Activated CD4-positive, alpha-beta memory T cell treated with anti-CD3 and anti-CD28 coated beads for 36 hours (primary cell): ENCODE measurements around the gene APOA1. TPM values are rescaled to one million over a fixed set of nuclear protein-coding genes. Genes with fewer than 3 reads are reported as not detected.

Experiments used
- CTCF ChIA-PET: fragments of 350-600 bp; sonication (Branson Sonifier 250); formaldehyde crosslinking; loops from one replicate; lab custom pipeline; 2021; ENCODE audit warnings: antibody characterized with exemption, inconsistent platforms; lab: Charles Lee
- POLR2A ChIA-PET: fragments of 350-600 bp; sonication (Branson Sonifier 250); formaldehyde crosslinking; loops from one replicate; lab custom pipeline; 2021; ENCODE audit warnings: antibody characterized with exemption; lab: Charles Lee
- DNase-seq: peaks from one replicate; pipeline ENCODE4 v3.0.0-alpha.2; 2020
- H3K27ac Mint-ChIP-seq: one replicate; pipeline ENCODE4 v1.8.0; 2021; ENCODE audit warnings: mixed read lengths
- H3K27me3 Mint-ChIP-seq: one replicate; pipeline ENCODE4 v1.8.0; 2021; ENCODE audit warnings: mixed read lengths
- H3K36me3 Mint-ChIP-seq: one replicate; pipeline ENCODE4 v1.8.0; 2021; ENCODE audit warnings: mixed read lengths
- H3K4me1 Mint-ChIP-seq: one replicate; pipeline ENCODE4 v1.8.0; 2021; ENCODE audit warnings: low read depth, mixed read lengths
- H3K4me3 Mint-ChIP-seq: one replicate; pipeline ENCODE4 v1.8.0; 2021; ENCODE audit warnings: mild to moderate bottlenecking, mixed read lengths
- H3K9me3 Mint-ChIP-seq: one replicate; pipeline ENCODE4 v1.8.0; 2021; ENCODE audit warnings: mixed read lengths
- intact Hi-C: fragments of 100-400 bp; cut with micrococcal nuclease; formaldehyde crosslinking; loops from one replicate; pipeline ENCODE4 v1.15.1; 2023
- total RNA-seq, 2 experiments: library from RNA; stranded (reverse); gene quantifications; one replicate each; pipeline ENCODE4 v1.2.3, GENCODE V29; 2021

APOA1 gene
- total RNA-seq, 2 experiments from 2014 or later = 0.24 TPM; not detected in 1

GRCh38 chr11:116833816-116834534 is 3.4 kb downstream of the APOA1 start:
- POLR2A ChIA-PET = interaction anchor here (0.7 kb wide), 1 partner anchor 115 kb away, joined by 3 read pairs; no protein-coding TSS in a partner anchor
- Mint-ChIP-seq H3K27me3 (no peaks in the 10 kb centered on the region), H3K4me3 (no peak overlapping the region), H3K4me1 (peaks cover 12% of the 10 kb centered on the region), H3K36me3 (no peaks in the 10 kb centered on the region), H3K27ac (no peak overlapping the region), H3K9me3 (no peaks in the 10 kb centered on the region)
- intact Hi-C loops = no loop called here
- CTCF ChIA-PET = interaction anchor here (2.0 kb wide), 1 partner anchor 43 kb away, joined by 11 read pairs; the partner anchor contains the start of gene APOA5
- no peak for DNase-seq

GRCh38 chr11:116833491-116833815 is 4.0 kb downstream of the APOA1 start:
- no peak overlapping the region for H3K27ac Mint-ChIP-seq
- no peak for DNase-seq
- H3K36me3 Mint-ChIP-seq = no peaks in the 10 kb centered on the region
- CTCF ChIA-PET = interaction anchor here (2.0 kb wide), 1 partner anchor 43 kb away, joined by 11 read pairs; the partner anchor contains the start of gene APOA5
- no peaks in the 10 kb centered on the region for H3K27me3 Mint-ChIP-seq
- H3K4me1 Mint-ChIP-seq = peaks cover 12% of the 10 kb centered on the region
- intact Hi-C loops = no loop called here
- H3K4me3 Mint-ChIP-seq = no peak overlapping the region
- POLR2A ChIA-PET = interaction anchor here (0.7 kb wide), 1 partner anchor 115 kb away, joined by 3 read pairs; no protein-coding TSS in a partner anchor
- no peaks in the 10 kb centered on the region for H3K9me3 Mint-ChIP-seq

DNA sequence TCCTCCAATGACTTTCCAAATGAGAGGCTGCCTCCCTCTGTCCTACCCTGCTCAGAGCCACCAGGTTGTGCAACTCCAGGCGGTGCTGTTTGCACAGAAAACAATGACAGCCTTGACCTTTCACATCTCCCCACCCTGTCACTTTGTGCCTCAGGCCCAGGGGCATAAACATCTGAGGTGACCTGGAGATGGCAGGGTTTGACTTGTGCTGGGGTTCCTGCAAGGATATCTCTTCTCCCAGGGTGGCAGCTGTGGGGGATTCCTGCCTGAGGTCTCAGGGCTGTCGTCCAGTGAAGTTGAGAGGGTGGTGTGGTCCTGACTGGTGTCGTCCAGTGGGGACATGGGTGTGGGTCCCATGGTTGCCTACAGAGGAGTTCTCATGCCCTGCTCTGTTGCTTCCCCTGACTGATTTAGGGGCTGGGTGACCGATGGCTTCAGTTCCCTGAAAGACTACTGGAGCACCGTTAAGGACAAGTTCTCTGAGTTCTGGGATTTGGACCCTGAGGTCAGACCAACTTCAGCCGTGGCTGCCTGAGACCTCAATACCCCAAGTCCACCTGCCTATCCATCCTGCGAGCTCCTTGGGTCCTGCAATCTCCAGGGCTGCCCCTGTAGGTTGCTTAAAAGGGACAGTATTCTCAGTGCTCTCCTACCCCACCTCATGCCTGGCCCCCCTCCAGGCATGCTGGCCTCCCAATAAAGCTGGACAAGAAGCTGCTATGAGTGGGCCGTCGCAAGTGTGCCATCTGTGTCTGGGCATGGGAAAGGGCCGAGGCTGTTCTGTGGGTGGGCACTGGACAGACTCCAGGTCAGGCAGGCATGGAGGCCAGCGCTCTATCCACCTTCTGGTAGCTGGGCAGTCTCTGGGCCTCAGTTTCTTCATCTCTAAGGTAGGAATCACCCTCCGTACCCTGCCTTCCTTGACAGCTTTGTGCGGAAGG is 4.8 kb downstream of the APOA1 start:
- ChIA-PET POLR2A (interaction anchor here (0.7 kb wide), 1 partner anchor 114 kb away, joined by 3 read pairs; no protein-coding TSS in a partner anchor), CTCF (interaction anchor here (2.0 kb wide), 1 partner anchor 42 kb away, joined by 11 read pairs; the partner anchor contains the start of gene APOA5)
- peaks cover 12% of the 10 kb centered on the region for H3K4me1 Mint-ChIP-seq
- H3K27ac Mint-ChIP-seq = no peak overlapping the region
- H3K9me3 Mint-ChIP-seq = no peaks in the 10 kb centered on the region
- intact Hi-C loops = no loop called here
- H3K4me3 Mint-ChIP-seq = no peak overlapping the region
- H3K36me3 Mint-ChIP-seq = no peaks in the 10 kb centered on the region
- DNase-seq = no peak
- no peaks in the 10 kb centered on the region for H3K27me3 Mint-ChIP-seq

GRCh38 chr11:116831790-116832349 is 5.6 kb downstream of the APOA1 start:
- no peak overlapping the region for H3K4me3 Mint-ChIP-seq
- peaks cover 12% of the 10 kb centered on the region for H3K4me1 Mint-ChIP-seq
- no peaks in the 10 kb centered on the region for H3K36me3 Mint-ChIP-seq
- H3K9me3 Mint-ChIP-seq = no peaks in the 10 kb centered on the region
- DNase-seq = no peak
- H3K27me3 Mint-ChIP-seq = no peaks in the 10 kb centered on the region
- CTCF ChIA-PET = no interaction called here
- no peak overlapping the region for H3K27ac Mint-ChIP-seq
- POLR2A ChIA-PET = no interaction called here
- intact Hi-C loops = no loop called here

- H3K36me3 Mint-ChIP-seq = no peaks in the 10 kb centered on the region
- H3K4me3 Mint-ChIP-seq = no peak overlapping the region
- no peak for DNase-seq
- H3K27me3 Mint-ChIP-seq = no peaks in the 10 kb centered on the region
- no peaks in the 10 kb centered on the region for H3K9me3 Mint-ChIP-seq
- intact Hi-C loops = no loop called here
- peaks cover 4% of the 10 kb centered on the region for H3K4me1 Mint-ChIP-seq
- ChIA-PET POLR2A (no interaction called here), CTCF (no interaction called here)
- no peak overlapping the region for H3K27ac Mint-ChIP-seq
Measured at GRCh38 chr11:116830184-116830912, 7.1 kb downstream of the APOA1 start.

DNA sequence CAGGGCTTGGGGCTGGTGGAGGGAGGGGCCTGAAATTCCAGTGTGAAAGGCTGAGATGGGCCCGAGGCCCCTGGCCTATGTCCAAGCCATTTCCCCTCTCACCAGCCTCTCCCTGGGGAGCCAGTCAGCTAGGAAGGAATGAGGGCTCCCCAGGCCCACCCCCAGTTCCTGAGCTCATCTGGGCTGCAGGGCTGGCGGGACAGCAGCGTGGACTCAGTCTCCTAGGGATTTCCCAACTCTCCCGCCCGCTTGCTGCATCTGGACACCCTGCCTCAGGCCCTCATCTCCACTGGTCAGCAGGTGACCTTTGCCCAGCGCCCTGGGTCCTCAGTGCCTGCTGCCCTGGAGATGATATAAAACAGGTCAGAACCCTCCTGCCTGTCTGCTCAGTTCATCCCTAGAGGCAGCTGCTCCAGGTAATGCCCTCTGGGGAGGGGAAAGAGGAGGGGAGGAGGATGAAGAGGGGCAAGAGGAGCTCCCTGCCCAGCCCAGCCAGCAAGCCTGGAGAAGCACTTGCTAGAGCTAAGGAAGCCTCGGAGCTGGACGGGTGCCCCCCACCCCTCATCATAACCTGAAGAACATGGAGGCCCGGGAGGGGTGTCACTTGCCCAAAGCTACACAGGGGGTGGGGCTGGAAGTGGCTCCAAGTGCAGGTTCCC is 7.8 kb downstream of the APOA1 start, which contains the start of gene APOC3:
Gene APOC3, plus strand, starts transcription at position 383 of the 659 bp plus-strand sequence. CDS start 676 bp downstream, outside the sequence.
- H3K9me3 Mint-ChIP-seq = no peaks in the 10 kb centered on the region
- no peak for DNase-seq
- H3K4me1 Mint-ChIP-seq = peaks cover under 1% of the 10 kb centered on the region
- no peak within 1 kb of the TSS for H3K27ac Mint-ChIP-seq
- H3K27me3 Mint-ChIP-seq = no peaks in the 10 kb centered on the region
- POLR2A ChIA-PET = no interaction called here
- H3K4me3 Mint-ChIP-seq = no peak within 1 kb of the TSS
- intact Hi-C loops = no loop called here
- CTCF ChIA-PET = no interaction called here
- H3K36me3 Mint-ChIP-seq = no peaks in the 10 kb centered on the region

DNA sequence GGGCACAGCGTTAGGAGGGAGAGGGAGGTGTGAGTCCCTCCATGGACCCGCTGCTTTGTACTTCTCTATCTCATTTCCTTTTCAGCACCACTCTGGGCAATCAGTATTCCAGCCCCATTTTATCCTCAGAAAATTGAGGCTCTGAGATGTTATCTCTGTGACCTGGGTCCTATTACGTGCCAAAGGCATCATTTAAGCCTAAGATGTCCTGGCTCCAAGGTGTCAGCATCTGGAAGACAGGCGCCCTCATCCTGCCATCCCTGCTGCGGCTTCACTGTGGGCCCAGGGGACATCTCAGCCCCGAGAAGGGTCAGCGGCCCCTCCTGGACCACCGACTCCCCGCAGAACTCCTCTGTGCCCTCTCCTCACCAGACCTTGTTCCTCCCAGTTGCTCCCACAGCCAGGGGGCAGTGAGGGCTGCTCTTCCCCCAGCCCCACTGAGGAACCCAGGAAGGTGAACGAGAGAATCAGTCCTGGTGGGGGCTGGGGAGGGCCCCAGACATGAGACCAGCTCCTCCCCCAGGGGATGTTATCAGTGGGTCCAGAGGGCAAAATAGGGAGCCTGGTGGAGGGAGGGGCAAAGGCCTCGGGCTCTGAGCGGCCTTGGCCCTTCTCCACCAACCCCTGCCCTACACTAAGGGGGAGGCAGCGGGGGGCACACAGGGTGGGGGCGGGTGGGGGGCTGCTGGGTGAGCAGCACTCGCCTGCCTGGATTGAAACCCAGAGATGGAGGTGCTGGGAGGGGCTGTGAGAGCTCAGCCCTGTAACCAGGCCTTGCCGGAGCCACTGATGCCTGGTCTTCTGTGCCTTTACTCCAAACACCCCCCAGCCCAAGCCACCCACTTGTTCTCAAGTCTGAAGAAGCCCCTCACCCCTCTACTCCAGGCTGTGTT is 8.5 kb downstream of the APOA1 start:
- Mint-ChIP-seq H3K9me3 (no peaks in the 10 kb centered on the region), H3K27me3 (no peaks in the 10 kb centered on the region), H3K27ac (no peak overlapping the region), H3K4me3 (no peak overlapping the region), H3K36me3 (no peaks in the 10 kb centered on the region), H3K4me1 (no peaks in the 10 kb centered on the region)
- no peak for DNase-seq
- ChIA-PET POLR2A (interaction anchor here (0.7 kb wide), 1 partner anchor 1323 kb away, joined by 3 read pairs; no protein-coding TSS in a partner anchor), CTCF (no interaction called here)
- intact Hi-C loops = no loop called here

- intact Hi-C loops = no loop called here
- Mint-ChIP-seq H3K4me3 (no peak overlapping the region), H3K27ac (no peak overlapping the region), H3K36me3 (no peaks in the 10 kb centered on the region), H3K9me3 (no peaks in the 10 kb centered on the region), H3K27me3 (no peaks in the 10 kb centered on the region), H3K4me1 (no peaks in the 10 kb centered on the region)
- ChIA-PET POLR2A (no interaction called here), CTCF (no interaction called here)
- DNase-seq = no peak
Measured at GRCh38 chr11:116827461-116827860, 10.0 kb downstream of the APOA1 start.

GRCh38 chr11:116826751-116827431 is 10.5 kb downstream of the APOA1 start:
- intact Hi-C loops = no loop called here
- DNase-seq = no peak
- no peaks in the 10 kb centered on the region for H3K36me3 Mint-ChIP-seq
- no peak overlapping the region for H3K4me3 Mint-ChIP-seq
- no peaks in the 10 kb centered on the region for H3K27me3 Mint-ChIP-seq
- no peak overlapping the region for H3K27ac Mint-ChIP-seq
- CTCF ChIA-PET = no interaction called here
- H3K9me3 Mint-ChIP-seq = no peaks in the 10 kb centered on the region
- POLR2A ChIA-PET = no interaction called here
- H3K4me1 Mint-ChIP-seq = no peaks in the 10 kb centered on the region
